SK-N-SH (cell line): ENCODE measurements around the gene IMPACT. TPM values are rescaled to one million over a fixed set of nuclear protein-coding genes. Genes with fewer than 3 reads are reported as not detected.
A peak's percentile ranks its signal among the peaks of the same experiment; 100 is the strongest.

ENCODE experiments used
- CTCF ChIA-PET: fragments of 300-600, 350-600 bp; formaldehyde crosslinking; extraction: SDS; loops from one replicate; lab custom pipeline; 2021; lab: Yijun Ruan, JAX
- POLR2A ChIA-PET: fragments of 350-600 bp; sonication (Branson Sonifier 250); formaldehyde crosslinking; extraction: SDS; loops from one replicate; lab custom pipeline; 2020; ENCODE audit warnings: antibody characterized with exemption, inconsistent platforms; lab: Yijun Ruan, JAX
- DNase-seq: peaks from one replicate; pipeline ENCODE4 v3.0.0; 2012
- H2AFZ ChIP-seq: fragments of 200-600 bp; sonication (generic); 2 replicates; pipeline ENCODE4 v1.8.1; 2016; ENCODE audit warnings: antibody characterized with exemption, mild to moderate bottlenecking, low read depth
- H3F3A ChIP-seq: fragments of 200-600 bp; sonication (generic); replicated peaks from 2 replicates; pipeline ENCODE3; 2016; ENCODE audit warnings: antibody characterized with exemption, mild to moderate bottlenecking; ENCODE audit not compliant: insufficient read depth
- H3K27ac ChIP-seq, 2 experiments: fragments of 200-500 bp in 1 of 2; fragments of 200-600 bp in 1 of 2; sonication (Bioruptor generic) in 1 of 2; sonication (generic), shearing (Covaris generic) in 1 of 2; 2 replicates each; pipeline versions ENCODE4 v1.5.1 to v1.6.1; 2014 to 2016; ENCODE audit warnings: low read depth in 2 of 2, inconsistent platforms in 1 of 2, low read length in 1 of 2, mild to moderate bottlenecking in 1 of 2, mixed read lengths in 1 of 2
- H3K27me3 ChIP-seq: fragments of 200-600 bp; sonication (generic), shearing (Covaris generic); 2 replicates; pipeline ENCODE4 v1.6.1; 2016; ENCODE audit warnings: mixed run types; ENCODE audit not compliant: insufficient read depth
- H3K36me3 ChIP-seq, 2 experiments: fragments of 200-500 bp in 1 of 2; fragments of 200-600 bp in 1 of 2; sonication (Bioruptor generic) in 1 of 2; sonication (generic) in 1 of 2; replicated peaks in 1 of 2; 2 replicates each; pipeline versions ENCODE3 to v1.5.1; 2014 to 2016; ENCODE audit warnings: low read length in 1 of 2, mild to moderate bottlenecking in 1 of 2; ENCODE audit not compliant: insufficient read depth in 2 of 2, control insufficient read depth in 1 of 2
- H3K4me1 ChIP-seq, 2 experiments: fragments of 200-500 bp in 1 of 2; fragments of 200-600 bp in 1 of 2; sonication (Bioruptor generic) in 1 of 2; sonication (generic), shearing (Covaris generic) in 1 of 2; 2 replicates each; pipeline versions ENCODE4 v1.5.1 to v1.6.1; 2014 to 2016; ENCODE audit warnings: low read depth in 1 of 2, low read length in 1 of 2, mixed run types in 1 of 2; ENCODE audit not compliant: insufficient read depth in 2 of 2, control insufficient read depth in 1 of 2
- H3K4me2 ChIP-seq: fragments of 200-600 bp; sonication (generic), shearing (Covaris generic); 2 replicates; pipeline ENCODE4 v1.6.1; 2017; ENCODE audit warnings: mixed run types
- H3K4me3 ChIP-seq, 2 experiments: fragments of 200-500 bp in 1 of 2; fragments of 200-600 bp in 1 of 2; sonication (Bioruptor generic) in 1 of 2; sonication (generic), shearing (Covaris generic) in 1 of 2; 2 replicates each; pipeline versions ENCODE4 v1.5.1 to v1.8.1; 2014 to 2016; ENCODE audit warnings: low read depth in 2 of 2, inconsistent platforms in 1 of 2, low read length in 1 of 2, mild to moderate bottlenecking in 1 of 2, mixed read lengths in 1 of 2, moderate library complexity in 1 of 2
- H3K79me2 ChIP-seq: fragments of 200-600 bp; sonication (generic); 2 replicates; pipeline ENCODE4 v1.8.1; 2017; ENCODE audit warnings: mild to moderate bottlenecking; ENCODE audit not compliant: insufficient read depth
- H3K9ac ChIP-seq: fragments of 200-600 bp; sonication (generic); 2 replicates; pipeline ENCODE4 v1.6.1; 2017; ENCODE audit warnings: mixed run types
- H3K9me2 ChIP-seq: fragments of 200-600 bp; sonication (generic); 2 replicates; pipeline ENCODE4 v1.6.1; 2017; ENCODE audit warnings: mixed run types
- H3K9me3 ChIP-seq: fragments of 200-600 bp; sonication (generic); 2 replicates; pipeline ENCODE4 v1.6.1; 2017; ENCODE audit warnings: mixed run types, mild to moderate bottlenecking, moderate library complexity
- H4K20me1 ChIP-seq: fragments of 200-600 bp; sonication (generic); 2 replicates; pipeline ENCODE4 v1.6.1; 2017; ENCODE audit warnings: mild to moderate bottlenecking, mixed run types; ENCODE audit not compliant: insufficient read depth
- ELF1 ChIP-seq: IDR thresholded peaks from 2 replicates; pipeline ENCODE4 v1.4.0; 2012
- EZH2phosphoT487 ChIP-seq: fragments of 200-600 bp; sonication (generic); IDR thresholded peaks from 2 replicates; pipeline ENCODE4 v1.6.1; 2017; ENCODE audit warnings: low read depth, mixed run types, mild to moderate bottlenecking, antibody characterized with exemption, moderate library complexity, borderline replicate concordance
- FOSL2 ChIP-seq: IDR thresholded peaks from 2 replicates; pipeline ENCODE4 v1.4.0; 2012; ENCODE audit warnings: low read depth, mild to moderate bottlenecking, moderate library complexity, borderline replicate concordance
- FOXJ3 ChIP-seq: sonication (generic); formaldehyde crosslinking; IDR thresholded peaks from 2 replicates; pipeline ENCODE4 v1.5.1; 2020; ENCODE audit warnings: mild to moderate bottlenecking, missing genetic modification reagents
- FOXM1 ChIP-seq: IDR thresholded peaks from 2 replicates; pipeline ENCODE4 v1.4.0; 2012; ENCODE audit warnings: low read depth, mild to moderate bottlenecking
- GABPA ChIP-seq: IDR thresholded peaks from 2 replicates; pipeline ENCODE4 v1.4.0; 2012; ENCODE audit warnings: low read depth, mild to moderate bottlenecking
- GATA2 ChIP-seq: sonication (generic); formaldehyde crosslinking; IDR thresholded peaks from 2 replicates; pipeline ENCODE4 v1.5.0; 2020; ENCODE audit warnings: mild to moderate bottlenecking, missing genetic modification reagents
- IRF3 ChIP-seq: fragments of 150-350 bp; IDR thresholded peaks from 2 replicates; pipeline ENCODE4 v1.6.1; 2016; ENCODE audit warnings: mild to moderate bottlenecking, low read depth, low read length
- MEF2A ChIP-seq: IDR thresholded peaks from 2 replicates; pipeline ENCODE4 v1.4.0; 2012; ENCODE audit warnings: low read depth, borderline replicate concordance
- MXI1 ChIP-seq: IDR thresholded peaks from 2 replicates; pipeline ENCODE4 v1.6.1; 2012; ENCODE audit warnings: mild to moderate bottlenecking, low read depth, low read length, improper control_type of control experiment
- NFIC ChIP-seq: IDR thresholded peaks from 2 replicates; pipeline ENCODE4 v1.4.0; 2012; ENCODE audit warnings: borderline replicate concordance
- PBX3 ChIP-seq: IDR thresholded peaks from 2 replicates; pipeline ENCODE4; 2012
- RCOR1 ChIP-seq: fragments of 150-350 bp; IDR thresholded peaks from 2 replicates; pipeline ENCODE4 v1.6.1; 2017; ENCODE audit warnings: antibody characterized with exemption, low read length
- RFX5 ChIP-seq: IDR thresholded peaks from 2 replicates; pipeline ENCODE4 v1.6.1; 2012; ENCODE audit warnings: mild to moderate bottlenecking, improper control_type of control experiment, low read length
- SMC3 ChIP-seq: IDR thresholded peaks from 2 replicates; pipeline ENCODE4 v1.6.1; 2012; ENCODE audit warnings: low read depth, low read length, improper control_type of control experiment
- TAF1 ChIP-seq: IDR thresholded peaks from 2 replicates; pipeline ENCODE4 v1.6.1; 2012; ENCODE audit warnings: low read depth, mild to moderate bottlenecking, low read length, moderate library complexity, borderline replicate concordance
- TCF12 ChIP-seq: IDR thresholded peaks from 2 replicates; pipeline ENCODE4 v1.4.0; 2012
- TEAD4 ChIP-seq: IDR thresholded peaks from 2 replicates; pipeline ENCODE4 v1.4.0; 2012; ENCODE audit warnings: mild to moderate bottlenecking, borderline replicate concordance; ENCODE audit not compliant: insufficient read depth
- YY1 ChIP-seq: IDR thresholded peaks from 2 replicates; pipeline ENCODE4 v1.4.0; 2012; ENCODE audit warnings: low read depth, mild to moderate bottlenecking
- ZBTB33 ChIP-seq: IDR thresholded peaks from 2 replicates; pipeline ENCODE4 v1.4.0; 2012; ENCODE audit warnings: low read depth, borderline replicate concordance
- WGBS: methylation state at CpG from one replicate; pipeline ENCODE4 v1.1.6; 2017; ENCODE audit warnings: low lambda C conversion rate; 5-methylcytosine and 5-hydroxymethylcytosine counted together
- polyA plus RNA-seq, 3 experiments: library from polyadenylated mRNA; depleted of rRNA; stranded (reverse); fragments of >200 nt; gene quantifications; 2 replicates each; pipeline ENCODE4 v1.2.3, GENCODE V29; 2012
- TF ChIP-seq, protein P1 (sequence below): fragments of 150-350 bp; IDR thresholded peaks from 2 replicates; pipeline ENCODE4 v1.6.1; 2017; ENCODE audit warnings: antibody characterized with exemption, low read length, low read depth, borderline replicate concordance

IMPACT gene
- polyA plus RNA-seq, 1 of the 3 experiments (the other 2 are of a cell fraction) = 13.0 TPM

DNA sequence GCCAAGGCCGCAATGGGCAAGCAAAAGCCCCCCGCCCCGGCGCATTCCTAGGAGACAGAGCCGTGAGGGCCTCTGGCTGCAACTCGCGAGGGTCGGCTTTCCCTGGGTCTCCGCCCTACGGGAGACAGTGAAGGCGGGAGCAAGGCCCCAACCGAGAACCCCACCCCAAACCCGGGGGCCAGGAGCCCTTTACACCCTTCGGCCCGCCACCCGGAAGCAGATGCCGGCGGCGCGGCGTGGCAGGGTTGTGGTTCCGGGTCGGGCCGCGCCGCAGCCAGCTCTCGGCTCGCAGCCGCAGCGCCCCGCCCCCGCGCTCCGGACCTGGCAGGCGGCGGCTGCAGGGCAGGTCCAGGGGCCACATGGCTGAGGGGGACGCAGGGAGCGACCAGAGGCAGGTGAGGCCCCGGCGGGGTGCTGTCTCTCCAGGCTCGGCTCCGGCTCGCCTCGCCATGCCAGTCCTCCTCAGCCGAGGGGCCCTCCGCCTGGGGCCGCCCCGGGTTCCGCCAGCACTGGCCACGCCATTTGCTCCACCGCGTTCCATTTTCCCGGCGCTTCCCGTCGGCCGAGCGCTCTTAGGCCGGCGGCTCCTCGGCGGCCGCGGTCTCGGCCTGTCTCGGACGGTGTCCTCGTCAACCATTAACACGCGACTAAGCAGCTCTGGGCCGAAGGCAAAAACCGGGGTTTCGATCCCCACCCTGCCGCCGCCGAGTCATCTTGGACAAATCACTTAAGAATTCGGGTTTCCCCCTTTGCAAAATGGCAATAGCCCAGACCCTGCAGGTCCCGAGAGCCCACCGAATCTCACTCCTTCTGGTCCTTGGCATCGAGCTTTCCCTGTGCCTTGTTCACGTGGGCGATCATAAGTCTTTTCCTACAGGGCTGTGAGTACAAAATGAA, at the start of gene IMPACT (continued):
- peak; percentile 66; the same call in 1 of the 2 replicates for TF ChIP-seq YY1
- peak; percentile 52 for TF ChIP-seq TAF1
- peak; percentile 84 for TF ChIP-seq MXI1
- TF ChIP-seq FOSL2 = no peak
- TF ChIP-seq ZBTB33 = no peak
- no peak for TF ChIP-seq TCF12
- TF ChIP-seq RFX5 = no peak
- TF ChIP-seq FOXJ3 (CRISPR knock-in tag) = no peak
- 0 out of 2 replicates have a peak, but pooled peaks have one; percentile 2 for TF ChIP-seq PBX3
- TF ChIP-seq TEAD4 = no peak
- TF ChIP-seq FOXM1 = no peak
- TF ChIP-seq ELF1 = no peak
- TF ChIP-seq, all 33 proteins: peak for 10

GRCh38 chr18:24378598-24378997, 47.9 kb upstream of the IMPACT start:
- no peak for DNase-seq
- no peak overlapping the region for H3K4me3 ChIP-seq
- no peak overlapping the region for H3K27ac ChIP-seq
- H3K9ac ChIP-seq = no peak overlapping the region
- H3K27me3 ChIP-seq = no peaks in the 10 kb centered on the region
- H3F3A ChIP-seq = no peaks in the 10 kb centered on the region
- H3K36me3 ChIP-seq = peaks cover 0 to 2% of the 10 kb centered on the region in 2 experiments
- no peaks in the 10 kb centered on the region for H3K4me1 ChIP-seq
- ChIA-PET CTCF (interaction anchor here (0.7 to 2.6 kb wide), 3 partner anchors 10 to 111 kb away, joined by 3 to 11 read pairs (median 3); no protein-coding TSS in a partner anchor), POLR2A (no interaction called here)
- no peaks in the 10 kb centered on the region for H3K79me2 ChIP-seq
- 100% methylated on average over 1 of the region's 1 CpG for WGBS
- no peak overlapping the region for H3K4me2 ChIP-seq
- H3K9me2 ChIP-seq = no peaks in the 10 kb centered on the region
- TF ChIP-seq SMC3 (no peak), FOSL2 (no peak), EZH2phosphoT487 (no peak), RFX5 (no peak), ZBTB33 (no peak), ELF1 (no peak), IRF3 (no peak), MEF2A (no peak), GATA2 (CRISPR knock-in tag) (no peak), GABPA (no peak), RCOR1 (no peak), NFIC (no peak)
- TF ChIP-seq, protein P1, sequence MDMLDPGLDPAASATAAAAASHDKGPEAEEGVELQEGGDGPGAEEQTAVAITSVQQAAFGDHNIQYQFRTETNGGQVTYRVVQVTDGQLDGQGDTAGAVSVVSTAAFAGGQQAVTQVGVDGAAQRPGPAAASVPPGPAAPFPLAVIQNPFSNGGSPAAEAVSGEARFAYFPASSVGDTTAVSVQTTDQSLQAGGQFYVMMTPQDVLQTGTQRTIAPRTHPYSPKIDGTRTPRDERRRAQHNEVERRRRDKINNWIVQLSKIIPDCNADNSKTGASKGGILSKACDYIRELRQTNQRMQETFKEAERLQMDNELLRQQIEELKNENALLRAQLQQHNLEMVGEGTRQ = no peak
- TF ChIP-seq, all 33 proteins: peak for 0
- H2AFZ ChIP-seq = no peak overlapping the region
- H4K20me1 ChIP-seq = no peaks in the 10 kb centered on the region
- H3K9me3 ChIP-seq = no peaks in the 10 kb centered on the region
